NT2/D1 (cell line): ENCODE data around the gene VAV2.

Source experiments
- DNase-seq: peaks from one replicate; pipeline ENCODE4 v3.0.0-alpha.2; 2011; ENCODE audit warnings: low read depth, low spot score
- H3K27me3 ChIP-seq: 2 replicates; pipeline ENCODE4 v1.6.0; 2011; ENCODE audit warnings: mild to moderate bottlenecking; ENCODE audit not compliant: insufficient read length, insufficient read depth
- H3K36me3 ChIP-seq: 2 replicates; pipeline ENCODE4 v1.6.1; 2011; ENCODE audit warnings: mild to moderate bottlenecking, low read length, mixed read lengths; ENCODE audit not compliant: insufficient read depth, insufficient read length
- H3K4me1 ChIP-seq: 2 replicates; pipeline ENCODE4 v1.5.1; 2011; ENCODE audit not compliant: insufficient read depth, insufficient read length
- H3K4me3 ChIP-seq: 2 replicates; pipeline ENCODE4 v1.5.1; 2011; ENCODE audit warnings: low read depth; ENCODE audit not compliant: insufficient read length
- H3K9ac ChIP-seq: 2 replicates; pipeline ENCODE4 v1.6.0; 2011; ENCODE audit warnings: low read depth; ENCODE audit not compliant: insufficient read length
- H3K9me3 ChIP-seq: 2 replicates; pipeline ENCODE4 v1.5.1; 2011; ENCODE audit warnings: mild to moderate bottlenecking, low read length; ENCODE audit not compliant: insufficient read depth
- SUZ12 ChIP-seq: IDR thresholded peaks from 2 replicates; pipeline ENCODE4 v1.6.1; 2011; ENCODE audit not compliant: insufficient read length, insufficient read depth; ENCODE audit errors: extremely low read depth
- YY1 ChIP-seq: IDR thresholded peaks from 2 replicates; pipeline ENCODE4 v1.6.1; 2011; ENCODE audit not compliant: insufficient read length, insufficient read depth
- ZNF274 ChIP-seq: IDR thresholded peaks from 2 replicates; pipeline ENCODE4 v1.6.1; 2011; ENCODE audit warnings: mild to moderate bottlenecking, low read depth, low read length

Gene VAV2

GRCh38 chr9:133731876-133732638 is 260.1 kb downstream of the VAV2 start:
- H3K4me1 ChIP-seq, result peaks cover 11% of the 10 kb centered on the region
- no peaks in the 10 kb centered on the region for H3K36me3 ChIP-seq
- no peak for DNase-seq
- no peak overlapping the region for H3K9ac ChIP-seq
- H3K27me3 ChIP-seq, result no peaks in the 10 kb centered on the region
- no peaks in the 10 kb centered on the region for H3K9me3 ChIP-seq
- no peak for TF ChIP-seq ZNF274
- no peak for TF ChIP-seq YY1
- no peak for TF ChIP-seq SUZ12
- H3K4me3 ChIP-seq, result no peak overlapping the region

DNA sequence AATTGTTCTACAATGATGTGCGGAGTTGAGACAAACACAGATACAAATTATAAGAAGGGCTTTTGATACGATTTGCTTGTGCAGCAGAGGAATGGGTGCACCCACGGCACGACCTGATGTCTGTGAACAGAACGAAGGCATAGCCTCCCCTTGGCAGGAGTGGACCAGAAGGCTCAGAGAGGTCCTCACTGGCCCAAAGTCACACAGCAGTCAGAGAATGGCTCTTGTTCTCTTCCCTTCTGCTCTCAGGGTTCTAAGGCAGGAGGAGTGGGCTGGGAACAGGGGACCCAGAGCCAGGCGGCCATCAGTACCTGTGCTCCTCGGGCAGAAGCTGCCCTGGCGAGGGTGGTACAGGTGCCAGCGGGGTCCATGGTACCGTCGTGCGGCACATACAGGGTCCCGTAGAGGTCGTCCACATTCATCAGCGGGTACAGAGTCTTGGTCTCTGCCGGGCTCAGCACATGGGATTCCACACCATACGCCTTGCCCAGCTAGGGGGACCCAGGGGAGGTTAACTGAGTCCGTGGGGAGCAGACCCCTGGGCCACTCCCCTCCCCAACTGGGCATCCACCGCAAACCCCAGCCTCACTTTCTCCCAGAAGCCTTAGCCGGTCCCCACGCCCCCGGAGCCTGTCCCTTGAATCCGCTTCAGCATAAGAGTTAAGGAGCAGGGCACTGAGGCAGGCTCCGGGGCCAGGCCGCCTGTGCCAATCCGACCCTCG is 261.0 kb downstream of the VAV2 start:
- Histone ChIP-seq H3K36me3 (no peaks in the 10 kb centered on the region), H3K9me3 (no peaks in the 10 kb centered on the region), H3K27me3 (no peaks in the 10 kb centered on the region), H3K4me3 (no peak overlapping the region), H3K9ac (no peak overlapping the region), H3K4me1 (peaks cover 9% of the 10 kb centered on the region)
- no peak for TF ChIP-seq SUZ12
- TF ChIP-seq ZNF274, result no peak
- no peak for TF ChIP-seq YY1
- no peak for DNase-seq

DNA sequence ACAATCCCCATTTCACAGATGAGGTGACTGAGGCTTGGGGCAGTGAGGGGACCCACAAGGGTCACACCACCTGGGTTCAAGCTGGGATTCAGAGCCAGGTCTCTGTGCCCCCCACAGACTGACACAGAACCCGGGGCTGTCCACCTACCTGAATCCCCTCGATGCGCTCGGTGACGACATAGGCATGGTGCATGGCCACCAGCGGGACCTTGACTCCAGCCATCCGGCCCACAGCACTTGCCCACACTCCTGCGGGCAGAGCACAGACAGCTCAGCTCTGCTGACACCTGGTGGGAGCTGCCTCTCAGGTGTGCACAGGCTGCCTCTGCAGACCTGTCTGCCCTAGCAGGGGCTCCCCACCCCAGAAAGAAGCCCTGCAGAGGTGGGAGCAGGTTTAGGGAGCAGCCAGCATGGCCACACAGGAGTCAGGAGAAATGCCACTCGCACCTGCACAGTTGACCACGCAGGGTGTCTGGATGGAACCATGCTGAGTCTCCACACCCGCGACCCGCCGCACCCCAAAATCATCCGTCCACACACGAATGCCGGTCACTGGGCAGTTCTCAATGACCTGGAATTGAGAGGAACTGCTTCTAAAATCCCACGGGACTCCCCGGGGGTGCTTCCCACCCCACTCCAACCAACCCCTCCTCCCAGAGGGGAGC is 262.4 kb downstream of the VAV2 start:
- H3K27me3 ChIP-seq, result no peaks in the 10 kb centered on the region
- TF ChIP-seq ZNF274 (no peak), SUZ12 (no peak), YY1 (no peak)
- H3K9ac ChIP-seq, result no peak overlapping the region
- H3K4me1 ChIP-seq, result peaks cover 7% of the 10 kb centered on the region
- no peak overlapping the region for H3K4me3 ChIP-seq
- no peak for DNase-seq
- H3K9me3 ChIP-seq, result no peaks in the 10 kb centered on the region
- no peaks in the 10 kb centered on the region for H3K36me3 ChIP-seq

DNA sequence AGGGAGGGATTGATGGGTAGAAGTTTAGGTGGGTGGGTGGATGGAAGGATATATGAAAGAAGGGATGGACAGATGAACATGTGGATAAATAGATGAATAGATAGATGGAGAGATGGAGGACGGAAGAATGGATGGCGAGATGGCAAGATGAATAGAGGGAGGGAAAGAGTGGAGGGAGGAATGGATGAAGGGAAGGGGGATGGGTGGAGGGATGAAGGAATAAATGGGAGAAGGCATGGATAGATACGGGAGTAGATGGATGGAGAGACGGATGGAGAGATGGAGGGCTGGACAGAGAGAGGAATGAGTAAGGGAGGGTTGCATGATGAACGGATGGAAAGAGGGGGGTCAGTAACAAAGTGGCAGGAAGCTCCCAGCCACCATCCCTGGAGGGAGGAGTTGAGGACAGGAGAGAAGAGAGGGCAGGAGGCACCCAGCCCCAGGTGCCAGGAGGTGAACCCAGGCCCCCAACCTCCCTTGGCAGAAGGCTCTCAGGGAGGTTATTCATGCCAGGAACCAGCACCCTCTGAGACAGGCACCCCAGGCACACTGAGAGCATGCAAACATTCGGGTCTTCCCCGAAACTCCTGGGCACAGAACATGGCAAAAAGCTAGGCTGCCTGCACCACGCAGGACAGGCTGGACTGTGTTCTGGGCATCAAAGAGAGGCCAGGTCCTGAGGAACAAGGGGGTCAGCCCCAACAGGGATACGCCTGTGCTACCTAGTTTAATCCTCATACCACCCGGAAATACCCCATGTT is 263.1 kb downstream of the VAV2 start:
- peaks cover 7% of the 10 kb centered on the region for H3K4me1 ChIP-seq
- H3K9ac ChIP-seq, result no peak overlapping the region
- TF ChIP-seq ZNF274 (no peak), YY1 (no peak), SUZ12 (no peak)
- no peak overlapping the region for H3K4me3 ChIP-seq
- peaks cover 3% of the 10 kb centered on the region; the same call in 1 of the 2 replicates for H3K9me3 ChIP-seq
- no peak for DNase-seq
- H3K27me3 ChIP-seq, result no peaks in the 10 kb centered on the region
- no peaks in the 10 kb centered on the region for H3K36me3 ChIP-seq

- Histone ChIP-seq H3K27me3 (no peaks in the 10 kb centered on the region), H3K4me3 (no peak overlapping the region), H3K36me3 (no peaks in the 10 kb centered on the region), H3K9ac (peak overlapping the region; percentile 2), H3K9me3 (peaks cover 13% of the 10 kb centered on the region; the same call in 1 of the 2 replicates), H3K4me1 (peaks cover 3% of the 10 kb centered on the region)
- no peak for TF ChIP-seq YY1
- no peak for TF ChIP-seq SUZ12
- TF ChIP-seq ZNF274, result no peak
- no peak for DNase-seq
These were observed 264.2 kb downstream of the VAV2 start for GRCh38 chr9:133727876-133728441.

DNA sequence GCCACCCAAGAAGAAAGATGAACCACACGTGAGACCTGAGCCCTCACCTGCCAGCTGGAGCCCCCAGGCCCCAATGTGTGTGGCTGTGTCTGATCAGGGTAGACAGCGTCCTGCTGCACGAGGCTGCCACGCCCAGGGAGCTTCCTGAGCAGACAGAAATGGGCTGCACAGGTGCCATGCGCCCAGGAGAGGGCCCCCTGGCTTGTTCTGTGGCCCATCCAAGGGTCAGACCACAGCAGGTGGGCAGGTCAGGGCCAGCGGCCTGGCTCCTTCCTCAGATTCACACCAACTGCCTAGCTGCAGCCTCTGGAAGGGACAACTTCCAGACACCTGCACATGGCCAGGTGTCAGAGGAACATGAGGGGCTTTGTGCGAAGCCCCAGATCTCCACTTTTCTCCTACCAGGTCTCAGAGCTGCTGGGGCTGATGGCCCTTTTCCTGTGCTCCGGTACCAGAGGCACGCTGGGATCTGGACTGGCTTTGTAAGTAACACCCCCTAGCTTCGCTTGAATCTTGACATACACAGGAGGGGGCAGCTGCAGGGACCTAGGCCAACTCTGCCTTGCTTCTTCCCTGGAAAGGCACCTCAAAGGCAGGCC is 264.7 kb downstream of the VAV2 start:
- Histone ChIP-seq H3K27me3 (no peaks in the 10 kb centered on the region), H3K4me1 (peaks cover 3% of the 10 kb centered on the region), H3K9me3 (peaks cover 13% of the 10 kb centered on the region; the same call in 1 of the 2 replicates), H3K9ac (peak overlapping the region; percentile 2), H3K4me3 (no peak overlapping the region), H3K36me3 (no peaks in the 10 kb centered on the region)
- TF ChIP-seq SUZ12 (no peak), YY1 (no peak), ZNF274 (no peak)
- DNase-seq, result no peak
